Ovary (tissue), 3 donors: ENCODE data around the gene LIFR.

Experiments used
- EP300 ChIP-seq: sonication (generic); formaldehyde crosslinking; IDR thresholded peaks from one replicate; pipeline ENCODE4 v1.6.1; 2017; ENCODE audit warnings: antibody characterized with exemption
- POLR2A ChIP-seq: fragments of 450-650 bp; IDR thresholded peaks from one replicate; pipeline ENCODE4 v1.6.1; 2017; ENCODE audit warnings: antibody characterized with exemption, mild to moderate bottlenecking, moderate library complexity
- TF ChIP-seq, protein P1 (sequence below), 3 donors: fragments of 450-650 bp in 2 of 3; fragments of 200-600 bp in 1 of 3; IDR thresholded peaks; one replicate each; pipeline versions ENCODE4 v1.5.1 to v1.8.0; 2016 to 2022; ENCODE audit warnings: antibody characterized with exemption in 3 of 3, mild to moderate bottlenecking in 1 of 3
- donor health status: DM: no; HTN: no; CAD: no.

DNA sequence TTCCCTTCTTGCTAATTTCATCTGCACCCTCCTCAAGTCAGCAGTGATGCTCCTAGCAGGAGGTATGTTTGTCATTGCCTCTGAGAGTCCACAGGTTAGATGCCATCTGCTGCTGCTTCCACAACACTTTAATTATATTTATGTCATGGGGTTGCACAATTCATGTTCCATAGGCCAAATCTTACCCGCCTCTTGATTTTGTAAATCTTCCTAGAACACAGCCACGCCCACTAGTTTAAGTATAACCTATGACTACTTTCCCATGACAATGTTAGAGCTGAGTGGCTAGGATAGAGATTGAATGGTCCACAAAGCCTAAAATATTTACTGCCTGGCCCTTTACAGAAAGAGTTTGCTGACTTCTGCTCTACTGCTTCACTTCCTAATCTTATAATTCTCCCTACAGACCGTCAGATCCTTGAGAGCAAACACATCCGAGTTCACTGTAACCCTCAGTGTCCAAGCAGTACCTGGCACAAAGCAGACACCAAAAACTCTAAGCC lies 21.1 kb downstream of the LIFR start:
- TF ChIP-seq, protein P1, sequence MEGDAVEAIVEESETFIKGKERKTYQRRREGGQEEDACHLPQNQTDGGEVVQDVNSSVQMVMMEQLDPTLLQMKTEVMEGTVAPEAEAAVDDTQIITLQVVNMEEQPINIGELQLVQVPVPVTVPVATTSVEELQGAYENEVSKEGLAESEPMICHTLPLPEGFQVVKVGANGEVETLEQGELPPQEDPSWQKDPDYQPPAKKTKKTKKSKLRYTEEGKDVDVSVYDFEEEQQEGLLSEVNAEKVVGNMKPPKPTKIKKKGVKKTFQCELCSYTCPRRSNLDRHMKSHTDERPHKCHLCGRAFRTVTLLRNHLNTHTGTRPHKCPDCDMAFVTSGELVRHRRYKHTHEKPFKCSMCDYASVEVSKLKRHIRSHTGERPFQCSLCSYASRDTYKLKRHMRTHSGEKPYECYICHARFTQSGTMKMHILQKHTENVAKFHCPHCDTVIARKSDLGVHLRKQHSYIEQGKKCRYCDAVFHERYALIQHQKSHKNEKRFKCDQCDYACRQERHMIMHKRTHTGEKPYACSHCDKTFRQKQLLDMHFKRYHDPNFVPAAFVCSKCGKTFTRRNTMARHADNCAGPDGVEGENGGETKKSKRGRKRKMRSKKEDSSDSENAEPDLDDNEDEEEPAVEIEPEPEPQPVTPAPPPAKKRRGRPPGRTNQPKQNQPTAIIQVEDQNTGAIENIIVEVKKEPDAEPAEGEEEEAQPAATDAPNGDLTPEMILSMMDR (IDR thresholded peaks at IDR 0.05), result no peak
- TF ChIP-seq POLR2A (no peak), EP300 (no peak)
